HepG2 (cell line): ENCODE results near the gene FBXO7. TPM values are rescaled to one million over a fixed set of nuclear protein-coding genes. Genes with fewer than 3 reads are reported as not detected.

Experiments used
- KLF16 ChIP-seq, 2 experiments: sonication (generic) in 1 of 2; formaldehyde crosslinking in 1 of 2; IDR thresholded peaks; 2 replicates each; pipeline versions ENCODE4 v1.6.1 to v1.8.0; 2016 to 2023; ENCODE audit warnings: missing genetic modification reagents in 2 of 2, missing compliant biosample characterization in 1 of 2
- POLR2AphosphoS2 ChIP-seq: IDR thresholded peaks from 2 replicates; pipeline ENCODE4 v1.6.1; 2011; ENCODE audit warnings: low read depth, low read length, improper control_type of control experiment
- TAF1 ChIP-seq: sonication (generic); formaldehyde crosslinking; IDR thresholded peaks from 2 replicates; pipeline ENCODE4 v1.4.0; 2020; ENCODE audit warnings: missing genetic modification reagents
- TFDP2 ChIP-seq: sonication (generic); formaldehyde crosslinking; IDR thresholded peaks from 2 replicates; pipeline ENCODE4 v1.4.0; 2020; ENCODE audit warnings: missing genetic modification reagents
- ZBTB40 ChIP-seq, 2 experiments: fragments of 450-650 bp in 1 of 2; sonication (generic) in 1 of 2; formaldehyde crosslinking in 1 of 2; IDR thresholded peaks; 2 replicates each; pipeline versions ENCODE4 v1.6.1 to v1.8.0; 2016 to 2022; ENCODE audit warnings: antibody characterized with exemption in 1 of 2, mild to moderate bottlenecking in 1 of 2, missing genetic modification reagents in 1 of 2
- ZFYVE20 ChIP-seq: sonication (generic); formaldehyde crosslinking; IDR thresholded peaks from 2 replicates; pipeline ENCODE4 v1.8.0; 2023; ENCODE audit warnings: low read depth, mild to moderate bottlenecking, moderate library complexity, missing genetic modification reagents, borderline replicate concordance
- ZNF121 ChIP-seq: sonication (generic); formaldehyde crosslinking; IDR thresholded peaks from 2 replicates; pipeline ENCODE4 v1.5.0; 2020; ENCODE audit warnings: mild to moderate bottlenecking, missing genetic modification reagents
- ZNF382 ChIP-seq: sonication (generic); formaldehyde crosslinking; IDR thresholded peaks from 2 replicates; pipeline ENCODE4 v1.5.0; 2020; ENCODE audit warnings: missing genetic modification reagents, mild to moderate bottlenecking, borderline replicate concordance
- ZNF432 ChIP-seq: sonication (generic); formaldehyde crosslinking; IDR thresholded peaks from 2 replicates; pipeline ENCODE4 v1.5.0; 2020; ENCODE audit warnings: missing genetic modification reagents, mild to moderate bottlenecking, borderline replicate concordance
- ZNF546 ChIP-seq: sonication (generic); formaldehyde crosslinking; conservative IDR thresholded peaks from 2 replicates; pipeline ENCODE4 v1.8.1; 2023; ENCODE audit warnings: mild to moderate bottlenecking, missing genetic modification reagents
- polyA plus RNA-seq, 8 experiments: library from polyadenylated mRNA; depleted of rRNA in 3 of 8; stranded (reverse) in 7 of 8; unstranded in 1 of 8; fragments of >200 nt; fragmentation: Illumina TruSeq in 4 of 8; extraction: Trizol in 4 of 8; gene quantifications; 2 replicates each; pipeline versions ENCODE4 v1.2.1 to v1.2.3, GENCODE V29; 2011 to 2016; ENCODE audit warnings: low read depth in 4 of 8, missing spikeins in 1 of 8, mixed read lengths in 1 of 8; ENCODE audit not compliant: insufficient read depth in 1 of 8
- total RNA-seq, 5 experiments: library from RNA; depleted of rRNA; stranded (reverse); fragments of >200 nt; fragmentation: Illumina TruSeq; extraction: Trizol; gene quantifications; 2 replicates each; pipeline ENCODE4 v1.2.3, GENCODE V29; 2016; ENCODE audit warnings: low read depth in 1 of 5
- TF ChIP-seq, protein P1 (sequence below): sonication (generic); formaldehyde crosslinking; IDR thresholded peaks from 2 replicates; pipeline ENCODE4 v1.5.0; 2020; ENCODE audit warnings: mild to moderate bottlenecking, missing genetic modification reagents, borderline replicate concordance
- TF ChIP-seq, protein P2 (sequence below): sonication (generic); formaldehyde crosslinking; conservative IDR thresholded peaks from 2 replicates; pipeline ENCODE4 v1.4.0; 2020; ENCODE audit warnings: missing genetic modification reagents

Gene FBXO7
- total and polyA plus RNA-seq, 2 of the 13 experiments (the other 11 are each of a cell fraction or from before 2014, with no cell fraction given): 105 to 172 TPM

- TF ChIP-seq, protein P1, sequence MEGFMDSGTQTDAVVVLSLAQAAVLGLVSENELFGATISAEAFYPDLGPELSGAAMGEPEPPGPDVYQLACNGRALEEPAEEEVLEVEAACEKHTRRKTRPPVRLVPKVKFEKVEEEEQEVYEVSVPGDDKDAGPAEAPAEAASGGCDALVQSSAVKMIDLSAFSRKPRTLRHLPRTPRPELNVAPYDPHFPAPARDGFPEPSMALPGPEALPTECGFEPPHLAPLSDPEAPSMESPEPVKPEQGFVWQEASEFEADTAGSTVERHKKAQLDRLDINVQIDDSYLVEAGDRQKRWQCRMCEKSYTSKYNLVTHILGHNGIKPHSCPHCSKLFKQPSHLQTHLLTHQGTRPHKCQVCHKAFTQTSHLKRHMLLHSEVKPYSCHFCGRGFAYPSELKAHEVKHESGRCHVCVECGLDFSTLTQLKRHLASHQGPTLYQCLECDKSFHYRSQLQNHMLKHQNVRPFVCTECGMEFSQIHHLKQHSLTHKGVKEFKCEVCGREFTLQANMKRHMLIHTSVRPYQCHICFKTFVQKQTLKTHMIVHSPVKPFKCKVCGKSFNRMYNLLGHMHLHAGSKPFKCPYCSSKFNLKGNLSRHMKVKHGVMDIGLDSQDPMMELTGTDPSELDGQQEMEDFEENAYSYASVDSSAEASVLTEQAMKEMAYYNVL: no peak
- peak; percentile 82 for TF ChIP-seq TAF1 (CRISPR knock-in tag)
- TF ChIP-seq KLF16 (CRISPR knock-in tag; IDR thresholded peaks at IDR 0.05): no peak; a peak in 1 of 4 replicates
- TF ChIP-seq, protein P2, sequence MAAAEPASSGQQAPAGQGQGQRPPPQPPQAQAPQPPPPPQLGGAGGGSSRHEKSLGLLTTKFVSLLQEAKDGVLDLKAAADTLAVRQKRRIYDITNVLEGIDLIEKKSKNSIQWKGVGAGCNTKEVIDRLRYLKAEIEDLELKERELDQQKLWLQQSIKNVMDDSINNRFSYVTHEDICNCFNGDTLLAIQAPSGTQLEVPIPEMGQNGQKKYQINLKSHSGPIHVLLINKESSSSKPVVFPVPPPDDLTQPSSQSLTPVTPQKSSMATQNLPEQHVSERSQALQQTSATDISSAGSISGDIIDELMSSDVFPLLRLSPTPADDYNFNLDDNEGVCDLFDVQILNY (CRISPR knock-in tag): no peak
- no peak for TF ChIP-seq ZBTB40 (IDR thresholded peaks at IDR 0.05)
- no peak; the same call in 1 of the 2 replicates for TF ChIP-seq ZBTB40 (CRISPR knock-in tag; IDR thresholded peaks at IDR 0.05)
- TF ChIP-seq TFDP2 (CRISPR knock-in tag): peak; percentile 73
- no peak for TF ChIP-seq ZNF382 (CRISPR knock-in tag)
- no peak for TF ChIP-seq ZNF432 (CRISPR knock-in tag)
- no peak for TF ChIP-seq ZFYVE20 (CRISPR knock-in tag)
- TF ChIP-seq ZNF121 (CRISPR knock-in tag): peak; percentile 33; the same call in 1 of the 2 replicates
- TF ChIP-seq POLR2AphosphoS2: no peak
- TF ChIP-seq ZNF546 (CRISPR knock-in tag): no peak; the same call in 1 of the 2 replicates
Measured at GRCh38 chr22:32474635-32475467, at the start of gene FBXO7 (continued).
